Transverse colon (tissue), 4 donors: ENCODE measurements around the gene TLE3.

Experiments used
- CTCF ChIP-seq, 5 experiments: fragments of 200-600 bp in 3 of 5; fragments of 450-650 bp in 2 of 5; sonication (generic) in 3 of 5; IDR thresholded peaks; 1 replicate in 2 of 5; 2 replicates in 3 of 5; pipeline ENCODE4 v1.5.1; 2016 to 2017; ENCODE audit warnings: antibody characterized with exemption in 5 of 5, inconsistent platforms in 3 of 5, mild to moderate bottlenecking in 2 of 5, moderate library complexity in 1 of 5
- POLR2A ChIP-seq: fragments of 450-650 bp; IDR thresholded peaks from one replicate; pipeline ENCODE4 v1.6.1; 2016; ENCODE audit warnings: antibody characterized with exemption, mild to moderate bottlenecking, moderate library complexity
- POLR2AphosphoS5 ChIP-seq, 3 donors: sonication (generic); formaldehyde crosslinking; IDR thresholded peaks; one replicate each; pipeline ENCODE4 v1.6.1; 2016; ENCODE audit warnings: antibody characterized with exemption in 3 of 3

- TF ChIP-seq CTCF (IDR thresholded peaks at IDR 0.05) (no peak), POLR2AphosphoS5 (IDR thresholded peaks at IDR 0.05) (no peak), POLR2A (no peak)
Observed at GRCh38 chr15:70057931-70058641, 39.6 kb downstream of the TLE3 start.
